ENCODE measurements around the gene KCNQ1. TPM values are rescaled to one million over a fixed set of nuclear protein-coding genes. Genes with fewer than 3 reads are reported as not detected.

The KCNQ1 gene
- total and polyA plus RNA-seq, 2 donors (not counting 1 experiment from before 2014, with no cell fraction given) = not detected

GRCh38 chr11:2588809-2589537 lies 144.2 kb downstream of the KCNQ1 start:
- no peak overlapping the region for H3K9ac ChIP-seq (ENCODE audit: insufficient read depth, low read length)
- no peak overlapping the region for H3K27ac ChIP-seq (ENCODE audit: insufficient read depth, low read length)
- no peak for DNase-seq (ENCODE audit: low read depth in 2 of 2)
- no peaks in the 10 kb centered on the region for H3K36me3 ChIP-seq (ENCODE audit: control insufficient read depth, insufficient read depth, low read length)
- H3K79me2 ChIP-seq (ENCODE audit: control insufficient read depth, insufficient read depth, low read length) = no peaks in the 10 kb centered on the region
- no peak overlapping the region for H2AFZ ChIP-seq (ENCODE audit: low read length)
- TF ChIP-seq EZH2 (IDR thresholded peaks at IDR 0.05; ENCODE audit: low read length, missing control alignments) (no peak), CTCF (conservative IDR thresholded peaks at IDR 0.05 in 1 of 2, IDR thresholded peaks at IDR 0.05 in 1 of 2; ENCODE audit: low read depth in 1 of 2, low read length in 2 of 2) (no peak)
- no peaks in the 10 kb centered on the region for H3K9me3 ChIP-seq (ENCODE audit: control insufficient read depth, insufficient read depth, low read depth, low read length)
- H3K4me1 ChIP-seq (ENCODE audit: control insufficient read depth, extremely low read depth, insufficient read depth, low read length) = no peaks in the 10 kb centered on the region
- no peak overlapping the region for H3K4me2 ChIP-seq (ENCODE audit: extremely low read depth, insufficient read depth, low read length)
- H4K20me1 ChIP-seq (ENCODE audit: control insufficient read depth, extremely low read depth, insufficient read depth, low read length) = no peaks in the 10 kb centered on the region
- no peak overlapping the region for H3K4me3 ChIP-seq (replicated peaks in 1 of 4; ENCODE audit: control extremely low read depth in 1 of 4, insufficient read depth in 1 of 4, low read depth in 3 of 4, low read length in 4 of 4)
- H3K27me3 ChIP-seq (ENCODE audit: control insufficient read depth, insufficient read depth, low read length) = no peaks in the 10 kb centered on the region

- H2AFZ ChIP-seq (ENCODE audit: low read length) = no peak overlapping the region
- no peak overlapping the region for H3K4me2 ChIP-seq (ENCODE audit: extremely low read depth, insufficient read depth, low read length)
- no peaks in the 10 kb centered on the region for H3K27me3 ChIP-seq (ENCODE audit: control insufficient read depth, insufficient read depth, low read length)
- TF ChIP-seq EZH2 (IDR thresholded peaks at IDR 0.05; ENCODE audit: low read length, missing control alignments) (no peak), CTCF (conservative IDR thresholded peaks at IDR 0.05 in 1 of 2, IDR thresholded peaks at IDR 0.05 in 1 of 2; ENCODE audit: low read depth in 1 of 2, low read length in 2 of 2) (no peak)
- H3K9me3 ChIP-seq (ENCODE audit: control insufficient read depth, insufficient read depth, low read depth, low read length) = no peaks in the 10 kb centered on the region
- no peaks in the 10 kb centered on the region for H3K36me3 ChIP-seq (ENCODE audit: control insufficient read depth, insufficient read depth, low read length)
- H3K79me2 ChIP-seq (ENCODE audit: control insufficient read depth, insufficient read depth, low read length) = no peaks in the 10 kb centered on the region
- H4K20me1 ChIP-seq (ENCODE audit: control insufficient read depth, extremely low read depth, insufficient read depth, low read length) = no peaks in the 10 kb centered on the region
- no peak overlapping the region for H3K9ac ChIP-seq (ENCODE audit: insufficient read depth, low read length)
- H3K4me1 ChIP-seq (ENCODE audit: control insufficient read depth, extremely low read depth, insufficient read depth, low read length) = no peaks in the 10 kb centered on the region
- DNase-seq (ENCODE audit: low read depth in 2 of 2) = no peak
- H3K27ac ChIP-seq (ENCODE audit: insufficient read depth, low read length) = no peak overlapping the region
- H3K4me3 ChIP-seq (replicated peaks in 1 of 4; ENCODE audit: control extremely low read depth in 1 of 4, insufficient read depth in 1 of 4, low read depth in 3 of 4, low read length in 4 of 4) = no peak overlapping the region
Measured at GRCh38 chr11:2589538-2589934, 144.7 kb downstream of the KCNQ1 start.

- no peak overlapping the region for H3K4me3 ChIP-seq (replicated peaks in 1 of 4; ENCODE audit: control extremely low read depth in 1 of 4, insufficient read depth in 1 of 4, low read depth in 3 of 4, low read length in 4 of 4)
- no peak overlapping the region for H3K9ac ChIP-seq (ENCODE audit: insufficient read depth, low read length)
- TF ChIP-seq CTCF (conservative IDR thresholded peaks at IDR 0.05 in 1 of 2, IDR thresholded peaks at IDR 0.05 in 1 of 2; ENCODE audit: low read depth in 1 of 2, low read length in 2 of 2) (no peak), EZH2 (IDR thresholded peaks at IDR 0.05; ENCODE audit: low read length, missing control alignments) (no peak)
- H4K20me1 ChIP-seq (ENCODE audit: control insufficient read depth, extremely low read depth, insufficient read depth, low read length) = no peaks in the 10 kb centered on the region
- no peaks in the 10 kb centered on the region for H3K27me3 ChIP-seq (ENCODE audit: control insufficient read depth, insufficient read depth, low read length)
- H3K36me3 ChIP-seq (ENCODE audit: control insufficient read depth, insufficient read depth, low read length) = no peaks in the 10 kb centered on the region
- H3K4me2 ChIP-seq (ENCODE audit: extremely low read depth, insufficient read depth, low read length) = no peak overlapping the region
- H2AFZ ChIP-seq (ENCODE audit: low read length) = no peak overlapping the region
- DNase-seq (ENCODE audit: low read depth in 2 of 2) = no peak
- H3K27ac ChIP-seq (ENCODE audit: insufficient read depth, low read length) = no peak overlapping the region
- no peaks in the 10 kb centered on the region for H3K9me3 ChIP-seq (ENCODE audit: control insufficient read depth, insufficient read depth, low read depth, low read length)
- no peaks in the 10 kb centered on the region for H3K4me1 ChIP-seq (ENCODE audit: control insufficient read depth, extremely low read depth, insufficient read depth, low read length)
- H3K79me2 ChIP-seq (ENCODE audit: control insufficient read depth, insufficient read depth, low read length) = no peaks in the 10 kb centered on the region
Measured at GRCh38 chr11:2590131-2590964, 145.5 kb downstream of the KCNQ1 start.

All from fibroblast of lung (primary cell).